Ishikawa (cell line): ENCODE measurements around the gene PCSK2.

ENCODE experiments used
- EGR1 ChIP-seq: IDR thresholded peaks from 2 replicates; pipeline ENCODE4 v1.6.1; 2012
- RAD21 ChIP-seq: IDR thresholded peaks from 2 replicates; pipeline ENCODE4 v1.6.1; 2012; ENCODE audit warnings: low read depth
- TAF1 ChIP-seq: IDR thresholded peaks from 2 replicates; pipeline ENCODE4 v1.6.1; 2012; ENCODE audit warnings: low read depth, mild to moderate bottlenecking
- ZBTB7A ChIP-seq: IDR thresholded peaks from 2 replicates; pipeline ENCODE4 v1.6.1; 2012; ENCODE audit warnings: low read depth

DNA sequence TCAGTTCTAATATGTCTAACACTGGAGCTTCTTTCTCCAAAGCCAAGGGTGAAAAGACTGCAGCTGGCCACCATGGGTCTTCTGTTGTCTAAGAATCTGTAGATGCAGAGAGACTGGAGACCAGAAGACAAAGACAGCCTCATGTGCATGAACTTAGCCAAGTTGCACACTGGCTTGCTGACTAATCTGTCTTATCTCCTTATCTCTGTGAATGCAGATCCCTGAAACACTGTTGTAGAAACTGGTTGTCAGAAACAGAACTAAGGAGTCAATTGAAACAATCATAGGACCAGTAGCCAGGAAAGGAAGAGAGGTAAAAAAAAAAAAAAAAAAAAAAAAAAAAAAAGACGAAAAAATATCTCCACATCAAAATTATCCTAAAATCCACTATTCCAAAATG lies 194.7 kb downstream of the PCSK2 start:
- TF ChIP-seq TAF1, result no peak
- TF ChIP-seq EGR1, result no peak
- no peak for TF ChIP-seq ZBTB7A
- no peak for TF ChIP-seq RAD21
